ENCODE measurements around the gene USPL1. TPM values are rescaled to one million over a fixed set of nuclear protein-coding genes. Genes with fewer than 3 reads are reported as not detected.
"Not testable (repeated sequence)": the region's sequence is repeated elsewhere in the genome, so short reads cannot be mapped to it uniquely, and the experiment has no call there.

Gene USPL1
- total and polyA plus RNA-seq, 2 of the 13 experiments (the other 11 are each of a cell fraction or from before 2014, with no cell fraction given) = 13.7 to 15.9 TPM

- no peak for TF ChIP-seq GMEB2 (CRISPR knock-in tag; IDR thresholded peaks at IDR 0.05; ENCODE audit: low read depth)
- no peak for TF ChIP-seq SRY (CRISPR knock-in tag; IDR thresholded peaks at IDR 0.05)
- TF ChIP-seq ZSCAN29 (CRISPR knock-in tag; conservative IDR thresholded peaks at IDR 0.05) = no peak
These were observed 22.0 kb downstream of the USPL1 start (continued) for GRCh38 chr13:30639671-30640070.

- ATAC-seq; DNase-seq (ENCODE audit: low spot score); CTCF ChIA-PET (ENCODE audit: low intra/inter-chr PET ratio, low total read pairs); intact Hi-C loops (cut with micrococcal nuclease; ENCODE audit: unreplicated experiment); BruUV-seq (replicated peaks); H3K4me3 ChIP-seq (replicated peaks in 1 of 3; ENCODE audit: insufficient read depth in 1 of 3, low read depth in 2 of 3, low read length in 3 of 3); H3K27me3 ChIP-seq (ENCODE audit: control insufficient read depth in 1 of 2, insufficient read depth in 2 of 2, low read length in 2 of 2); H3K27ac ChIP-seq (ENCODE audit: extremely low read length, insufficient read depth, low read length); in situ Hi-C loops (cut with HindIII; ENCODE audit: extremely low pct_ligation_motif_present, low pct_unique_long_range_greater_than_20kb); H2AFZ ChIP-seq (ENCODE audit: low read length); H3K4me2 ChIP-seq (ENCODE audit: low read depth, low read length); FAIRE-seq; H4K20me1 ChIP-seq (ENCODE audit: insufficient read depth, low read length); H3K9me3 ChIP-seq (ENCODE audit: low read length); POLR2A ChIA-PET; H3K9ac ChIP-seq (ENCODE audit: insufficient read depth, low read depth, low read length): not testable (repeated sequence)
- H3K79me2 ChIP-seq (ENCODE audit: insufficient read depth, low read length) = peaks cover 10% of the 10 kb centered on the region
- peaks cover 12 to 49% of the 10 kb centered on the region in 2 experiments for H3K36me3 ChIP-seq (replicated peaks in 1 of 2; ENCODE audit: control insufficient read depth in 1 of 2, insufficient read depth in 2 of 2, low read length in 2 of 2)
- H3K4me1 ChIP-seq (ENCODE audit: insufficient read depth, low read length) = peaks cover 13% of the 10 kb centered on the region
- 95% methylated on average over 1 of the region's 1 CpG for WGBS (ENCODE audit: low lambda C conversion rate)
These were observed 23.5 kb downstream of the USPL1 start for GRCh38 chr13:30641173-30641572.

- in situ Hi-C loops (cut with HindIII; ENCODE audit: extremely low pct_ligation_motif_present, low pct_unique_long_range_greater_than_20kb) = no loop called here
- no peak for FAIRE-seq
- no TSS peak for BruUV-seq (replicated peaks)
- no peak for ATAC-seq
- no peak for TF ChIP-seq GPN1 (CRISPR knock-in tag; IDR thresholded peaks at IDR 0.05; ENCODE audit: borderline replicate concordance)
- no peak for TF ChIP-seq ZNF451 (CRISPR knock-in tag; IDR thresholded peaks at IDR 0.05)
- peak; percentile 70 for TF ChIP-seq ZNF629 (CRISPR knock-in tag; conservative IDR thresholded peaks at IDR 0.05)
- no peak for TF ChIP-seq ZFAT (CRISPR knock-in tag; conservative IDR thresholded peaks at IDR 0.05)
- Histone ChIP-seq H2AFZ (ENCODE audit: low read length) (no peak overlapping the region), H3K4me1 (ENCODE audit: insufficient read depth, low read length) (peaks cover 25% of the 10 kb centered on the region), H3K27me3 (ENCODE audit: control insufficient read depth in 1 of 2, insufficient read depth in 2 of 2, low read length in 2 of 2) (no peaks in the 10 kb centered on the region), H3K9ac (ENCODE audit: insufficient read depth, low read depth, low read length) (no peak overlapping the region), H3K79me2 (ENCODE audit: insufficient read depth, low read length) (no peaks in the 10 kb centered on the region), H3K4me3 (replicated peaks in 1 of 3; ENCODE audit: insufficient read depth in 1 of 3, low read depth in 2 of 3, low read length in 3 of 3) (no peak overlapping the region), H3K36me3 (replicated peaks in 1 of 2; ENCODE audit: control insufficient read depth in 1 of 2, insufficient read depth in 2 of 2, low read length in 2 of 2) (peaks cover 11 to 70% of the 10 kb centered on the region in 2 experiments), H3K9me3 (ENCODE audit: low read length) (no peaks in the 10 kb centered on the region), H4K20me1 (ENCODE audit: insufficient read depth, low read length) (no peaks in the 10 kb centered on the region), H3K27ac (ENCODE audit: extremely low read length, insufficient read depth, low read length) (no peak overlapping the region), H3K4me2 (ENCODE audit: low read depth, low read length) (no peak overlapping the region)
- no peak for DNase-seq (ENCODE audit: low spot score)
- CTCF ChIA-PET (ENCODE audit: low intra/inter-chr PET ratio, low total read pairs) = no interaction called here
- POLR2A ChIA-PET = interaction anchor here (1.2 kb wide), 1 partner anchor 27 kb away, joined by 3 read pairs; no protein-coding TSS in a partner anchor
- intact Hi-C loops (cut with micrococcal nuclease; ENCODE audit: unreplicated experiment) = no loop called here
These were observed 27.9 kb downstream of the USPL1 start for GRCh38 chr13:30645629-30646028.
